Esophagus squamous epithelium (tissue), 4 donors: Measurements from ENCODE around the gene TUBB2B.

ENCODE experiments used
- CTCF ChIP-seq, 6 experiments: fragments of 450-650 bp in 4 of 6; fragments of 200-600 bp in 2 of 6; sonication (generic) in 2 of 6; IDR thresholded peaks; one replicate each; pipeline ENCODE4 v1.5.1; 2016 to 2019; ENCODE audit warnings: antibody characterized with exemption in 6 of 6, mild to moderate bottlenecking in 4 of 6, moderate library complexity in 4 of 6
- POLR2A ChIP-seq, 4 donors: fragments of 450-650 bp; IDR thresholded peaks; one replicate each; pipeline ENCODE4 v1.6.1; 2017; ENCODE audit warnings: antibody characterized with exemption in 4 of 4, mild to moderate bottlenecking in 4 of 4, moderate library complexity in 3 of 4

- TF ChIP-seq CTCF (IDR thresholded peaks at IDR 0.05) = no peak
- TF ChIP-seq POLR2A (IDR thresholded peaks at IDR 0.05) = no peak
Observed at GRCh38 chr6:3193102-3193849, 34.2 kb downstream of the TUBB2B start.
